ENCODE measurements around the gene C10orf71.

The C10orf71 gene

DNA sequence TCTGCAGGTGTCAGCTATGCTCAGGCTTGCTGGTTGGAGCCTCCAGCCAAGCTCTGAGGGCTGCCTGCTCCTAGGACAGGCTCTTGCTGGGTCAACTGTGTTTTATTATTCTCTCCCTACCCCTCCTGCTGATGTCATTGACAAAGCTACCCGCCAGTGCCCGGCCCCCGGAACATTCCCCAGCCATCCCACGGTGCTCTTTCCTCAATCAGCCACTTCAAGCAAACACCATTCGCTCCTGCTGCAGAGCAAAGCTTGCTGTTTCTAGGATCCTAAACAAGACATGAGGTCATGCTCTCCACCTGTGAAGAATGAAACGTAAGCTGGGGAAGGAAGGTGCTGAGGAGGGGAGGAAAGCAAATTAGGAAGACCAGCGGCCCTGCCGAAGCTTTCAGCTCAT lies 2.1 kb upstream of the C10orf71 start:
- ATAC-seq (no peak), DNase-seq (no peak)
- H3K27ac Mint-ChIP-seq = no peak overlapping the region
- H3K27me3 Mint-ChIP-seq = peaks cover 13% of the 10 kb centered on the region
- H3K9me3 Mint-ChIP-seq = no peaks in the 10 kb centered on the region
- no peak overlapping the region for H3K4me3 Mint-ChIP-seq
- H3K4me1 Mint-ChIP-seq = no peaks in the 10 kb centered on the region

DNA sequence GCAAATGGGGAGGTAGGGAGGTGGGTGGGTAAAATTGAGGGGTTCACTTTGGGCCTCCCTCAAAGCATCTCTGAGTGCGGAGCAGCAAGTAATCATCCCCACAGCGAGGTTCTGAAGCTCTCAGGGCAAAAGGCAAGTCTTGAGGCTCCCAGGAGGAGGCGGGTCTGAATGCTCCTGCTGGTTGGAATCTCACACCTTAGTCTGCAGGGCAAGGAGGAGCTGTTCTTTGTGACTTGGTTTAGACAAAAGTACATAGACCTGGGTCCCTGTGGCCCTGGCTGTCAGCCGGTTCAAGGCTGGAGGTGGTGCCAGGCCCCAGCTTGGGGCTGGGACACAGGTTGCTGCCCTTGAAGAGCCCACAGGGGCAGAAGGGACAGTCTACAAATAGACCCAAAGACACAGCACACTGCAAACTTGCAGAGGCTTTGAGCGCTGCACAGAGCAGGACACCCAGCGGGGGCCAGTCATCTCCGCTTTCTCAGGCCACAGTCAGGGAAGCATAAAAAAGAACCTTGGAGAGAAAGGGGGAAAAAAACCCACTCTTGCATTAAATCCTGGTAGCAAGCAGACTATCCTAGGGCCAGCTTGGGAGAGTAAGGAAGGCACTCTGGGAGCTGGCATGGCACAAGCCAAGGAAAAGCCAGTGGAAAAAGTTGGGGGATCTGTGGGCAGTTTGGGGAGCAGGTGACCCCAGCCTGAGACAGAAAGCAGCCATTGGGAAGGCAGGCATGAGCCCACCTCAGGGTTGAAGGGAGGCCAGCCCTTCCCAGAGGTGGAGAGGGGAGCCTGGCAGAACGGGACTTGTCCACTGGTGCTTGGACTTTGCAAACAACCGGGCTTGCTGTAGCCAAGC lies 926 bp upstream of the C10orf71 start:
- no peaks in the 10 kb centered on the region for H3K9me3 Mint-ChIP-seq
- no peak overlapping the region for H3K27ac Mint-ChIP-seq

DNA sequence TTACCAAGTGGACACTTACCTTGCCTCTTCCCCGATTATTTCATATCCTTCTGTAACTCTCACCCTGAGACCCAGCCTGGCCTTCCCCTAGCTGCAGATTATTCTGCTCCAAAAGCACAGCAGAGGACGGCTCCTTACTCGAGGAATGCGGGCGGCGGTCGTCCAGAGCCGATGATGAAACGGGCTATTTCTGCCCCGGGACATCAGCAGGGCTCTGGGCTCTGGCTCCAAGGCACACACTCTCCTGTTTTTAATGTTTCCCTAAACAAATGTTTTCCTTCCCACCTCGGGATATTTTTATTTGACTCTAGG lies 343 bp upstream of the C10orf71 start:
- no peaks in the 10 kb centered on the region for H3K27me3 Mint-ChIP-seq
- H3K4me1 Mint-ChIP-seq = no peaks in the 10 kb centered on the region
- no peak overlapping the region for H3K4me3 Mint-ChIP-seq
- DNase-seq = no peak
- H3K27ac Mint-ChIP-seq = no peak overlapping the region
- H3K9me3 Mint-ChIP-seq = no peaks in the 10 kb centered on the region
- ATAC-seq = no peak

More for the DNA sequence above, 926 bp upstream of the C10orf71 start:
- ATAC-seq (no peak), DNase-seq (no peak)
- H3K4me3 Mint-ChIP-seq = no peak overlapping the region
- H3K27me3 Mint-ChIP-seq = peaks cover 3% of the 10 kb centered on the region
- no peaks in the 10 kb centered on the region for H3K4me1 Mint-ChIP-seq

DNA sequence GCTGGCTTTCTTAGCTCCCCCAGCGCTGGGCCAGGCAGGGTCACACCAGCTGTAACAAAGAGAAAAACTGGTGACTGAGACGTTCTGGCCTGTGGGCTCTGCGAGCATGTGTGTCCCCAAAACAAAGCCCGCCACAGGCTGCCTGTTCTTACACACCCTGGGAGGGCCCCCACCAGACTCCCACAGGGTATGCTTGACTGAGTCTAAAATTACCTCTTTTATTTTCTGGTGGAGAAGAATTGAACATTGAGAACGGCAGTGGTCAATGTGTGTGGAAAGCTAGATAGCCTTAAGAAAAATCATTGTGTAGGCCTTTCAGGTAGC lies 808 bp downstream of the C10orf71 start:
- H3K4me3 Mint-ChIP-seq = no peak overlapping the region
- DNase-seq = no peak
- H3K27me3 Mint-ChIP-seq = peaks cover 6% of the 10 kb centered on the region
- no peak overlapping the region for H3K27ac Mint-ChIP-seq
- no peaks in the 10 kb centered on the region for H3K9me3 Mint-ChIP-seq
- ATAC-seq = no peak
- H3K4me1 Mint-ChIP-seq = no peaks in the 10 kb centered on the region

DNA sequence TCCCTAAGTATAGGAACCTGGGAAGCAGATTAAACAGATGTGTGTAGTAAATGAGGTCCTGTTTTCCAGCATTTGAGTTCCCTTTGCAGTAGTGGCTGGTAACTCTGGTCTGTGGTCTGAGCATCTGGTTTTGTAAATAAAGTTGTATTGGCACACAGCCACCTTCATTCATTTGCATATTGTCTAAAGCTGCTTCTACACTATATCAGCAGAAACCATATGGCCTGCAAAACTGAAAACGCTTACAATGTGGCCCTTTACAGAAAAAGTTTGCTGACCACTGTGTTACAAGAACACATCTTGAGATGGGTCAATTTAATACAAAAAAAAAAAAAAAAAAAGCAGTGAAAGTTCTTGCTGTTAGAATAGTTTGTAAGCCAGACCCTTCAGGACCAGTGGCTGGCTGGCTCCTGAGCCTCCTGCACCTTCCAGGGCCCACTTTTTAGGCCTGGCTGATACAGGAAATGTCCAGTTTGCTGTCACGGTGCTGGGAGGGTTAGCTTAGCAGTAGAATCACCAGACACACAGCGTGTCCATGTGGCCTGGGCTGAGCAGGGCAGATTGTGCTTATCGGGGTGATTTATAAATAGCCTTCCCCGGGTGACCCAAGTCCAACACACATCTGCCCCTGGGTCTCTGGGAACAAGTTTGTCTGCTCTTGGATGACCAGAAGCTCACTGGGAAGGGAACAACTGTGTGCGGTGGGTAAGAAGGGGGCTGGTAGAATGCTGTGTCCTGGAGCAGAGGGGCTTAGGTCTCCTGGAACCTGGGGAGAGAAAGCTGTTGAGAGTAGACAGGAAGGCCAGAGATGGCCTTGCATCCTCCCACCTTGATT lies 1.4 kb downstream of the C10orf71 start:
- DNase-seq (no peak), ATAC-seq (no peak)
- no peaks in the 10 kb centered on the region for H3K9me3 Mint-ChIP-seq
- no peak overlapping the region for H3K4me3 Mint-ChIP-seq
- peaks cover 8% of the 10 kb centered on the region for H3K27me3 Mint-ChIP-seq
- no peaks in the 10 kb centered on the region for H3K4me1 Mint-ChIP-seq
- no peak overlapping the region for H3K27ac Mint-ChIP-seq

DNA sequence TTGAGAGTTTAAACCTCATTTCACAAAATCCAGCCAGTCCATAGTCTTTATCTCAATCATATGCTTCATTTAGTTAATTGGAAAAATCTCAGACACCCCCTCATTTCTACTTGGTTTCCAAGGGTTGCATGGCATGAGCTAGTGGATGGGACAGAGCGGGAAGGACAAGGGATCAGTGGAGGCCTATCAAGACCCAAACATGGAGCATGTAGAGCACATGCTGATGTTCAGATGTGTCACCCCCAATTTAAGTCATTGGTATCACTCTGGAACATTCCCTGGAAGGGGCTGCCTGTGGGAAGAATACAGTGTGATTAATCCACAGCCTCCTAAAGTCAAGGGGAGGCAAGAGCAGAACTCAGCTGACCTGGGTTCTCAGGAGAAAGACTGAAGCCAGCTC lies 2.3 kb downstream of the C10orf71 start:
- no peaks in the 10 kb centered on the region for H3K4me1 Mint-ChIP-seq
- DNase-seq = no peak
- H3K4me3 Mint-ChIP-seq = no peak overlapping the region
- H3K27me3 Mint-ChIP-seq = peaks cover 8% of the 10 kb centered on the region
- H3K27ac Mint-ChIP-seq = peak overlapping the region in 1 of 2 donors; percentile 9
- ATAC-seq = no peak
- no peaks in the 10 kb centered on the region for H3K9me3 Mint-ChIP-seq

DNA sequence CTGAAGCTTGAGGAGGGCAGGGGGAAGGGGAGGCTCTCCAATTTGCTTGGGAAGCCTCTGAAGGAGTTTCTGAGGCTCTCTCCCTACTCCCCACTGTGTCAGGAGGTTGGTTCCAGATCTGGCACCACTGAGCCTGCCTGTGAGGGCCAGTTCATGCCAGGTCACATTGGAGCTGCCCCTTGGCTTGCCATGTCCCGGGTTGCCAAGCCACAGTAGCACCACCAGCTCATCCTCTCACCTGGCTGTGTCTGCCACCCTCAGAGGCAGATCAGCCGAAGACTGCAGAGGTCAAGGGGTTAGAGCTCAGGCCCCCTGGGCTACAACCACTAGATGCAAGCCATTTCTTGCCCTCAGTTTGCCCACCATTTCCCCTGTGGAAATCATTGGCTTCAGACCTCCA lies 3.1 kb downstream of the C10orf71 start:
- Mint-ChIP-seq H3K27ac (no peak overlapping the region), H3K4me1 (no peaks in the 10 kb centered on the region), H3K9me3 (no peaks in the 10 kb centered on the region), H3K27me3 (peaks cover 8% of the 10 kb centered on the region), H3K4me3 (no peak overlapping the region)
- ATAC-seq (no peak), DNase-seq (no peak)

DNA sequence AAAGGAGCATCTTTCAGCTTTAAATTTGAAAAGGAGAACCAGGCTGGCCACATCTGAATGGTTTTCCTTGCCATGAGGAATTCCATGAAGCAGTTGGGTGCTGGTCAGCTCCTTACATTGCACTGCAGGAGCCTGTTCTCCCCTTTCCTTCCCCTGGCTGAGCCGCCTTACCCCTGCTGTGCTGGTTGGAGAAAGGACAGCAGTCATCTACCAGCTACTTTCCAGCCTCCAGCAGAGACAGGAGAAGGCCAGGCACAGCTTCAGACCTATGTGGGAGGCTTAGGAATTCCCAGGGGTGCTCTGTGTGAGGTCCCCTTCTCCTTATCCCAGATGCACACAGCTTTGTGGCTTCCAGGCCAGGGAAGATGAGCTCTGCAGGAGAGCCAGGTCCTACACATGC lies 4.7 kb downstream of the C10orf71 start:
- Mint-ChIP-seq H3K27me3 (peaks cover 8% of the 10 kb centered on the region), H3K27ac (no peak overlapping the region), H3K9me3 (no peaks in the 10 kb centered on the region), H3K4me1 (no peaks in the 10 kb centered on the region), H3K4me3 (no peak overlapping the region)
- DNase-seq (no peak), ATAC-seq (no peak)

DNA sequence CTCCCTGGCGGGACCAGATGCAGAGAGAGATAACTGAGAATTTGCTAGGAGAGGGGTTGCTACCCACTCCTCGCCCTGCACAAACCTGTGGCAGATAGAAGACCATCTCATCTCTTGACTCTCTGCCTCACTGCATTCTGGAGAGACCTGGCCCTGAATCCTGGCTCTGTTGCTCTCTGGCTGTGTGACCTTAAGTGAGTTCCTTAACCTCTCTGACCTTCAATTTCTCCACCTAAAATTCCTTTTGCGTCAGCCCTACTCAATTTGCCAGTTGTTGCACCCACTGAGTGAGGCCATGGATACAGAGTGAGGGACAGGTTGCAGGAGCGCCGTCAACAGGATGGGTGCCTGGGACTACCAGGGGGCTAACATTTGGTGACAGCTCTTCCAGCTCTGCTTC lies 5.2 kb downstream of the C10orf71 start:
- H3K9me3 Mint-ChIP-seq = no peaks in the 10 kb centered on the region
- DNase-seq = no peak
- ATAC-seq = no peak
- H3K4me3 Mint-ChIP-seq = no peak overlapping the region
- no peaks in the 10 kb centered on the region for H3K4me1 Mint-ChIP-seq
- peaks cover 8% of the 10 kb centered on the region for H3K27me3 Mint-ChIP-seq
- no peak overlapping the region for H3K27ac Mint-ChIP-seq

DNA sequence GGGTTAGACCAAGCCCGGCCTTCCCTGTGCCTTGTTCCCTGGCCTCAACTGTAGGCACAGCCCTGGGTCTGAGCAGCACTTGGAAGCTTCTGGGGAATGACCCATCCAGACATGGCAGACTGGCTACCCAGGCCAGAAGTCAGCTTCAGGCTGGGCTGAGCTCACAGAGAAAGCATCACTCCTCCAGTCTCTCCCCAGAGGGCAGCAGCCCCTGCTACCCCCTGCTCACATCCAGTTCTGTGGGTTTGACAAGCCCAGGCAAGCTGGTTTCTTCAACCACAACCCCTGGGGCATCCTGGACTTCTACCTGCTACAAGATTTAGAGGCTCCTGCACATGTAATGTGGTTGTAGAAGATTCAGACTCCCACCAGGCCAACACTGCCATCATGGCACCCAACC lies 9.0 kb downstream of the C10orf71 start:
- no peak for ATAC-seq
- H3K9me3 Mint-ChIP-seq = peaks cover 0 to 4% of the 10 kb centered on the region in 2 donors
- H3K4me1 Mint-ChIP-seq = peaks cover 21% of the 10 kb centered on the region
- peaks cover 8% of the 10 kb centered on the region for H3K27me3 Mint-ChIP-seq
- no peak overlapping the region for H3K4me3 Mint-ChIP-seq
- no peak for DNase-seq
- peak overlapping the region in 1 of 2 donors; percentile 62 for H3K27ac Mint-ChIP-seq

DNA sequence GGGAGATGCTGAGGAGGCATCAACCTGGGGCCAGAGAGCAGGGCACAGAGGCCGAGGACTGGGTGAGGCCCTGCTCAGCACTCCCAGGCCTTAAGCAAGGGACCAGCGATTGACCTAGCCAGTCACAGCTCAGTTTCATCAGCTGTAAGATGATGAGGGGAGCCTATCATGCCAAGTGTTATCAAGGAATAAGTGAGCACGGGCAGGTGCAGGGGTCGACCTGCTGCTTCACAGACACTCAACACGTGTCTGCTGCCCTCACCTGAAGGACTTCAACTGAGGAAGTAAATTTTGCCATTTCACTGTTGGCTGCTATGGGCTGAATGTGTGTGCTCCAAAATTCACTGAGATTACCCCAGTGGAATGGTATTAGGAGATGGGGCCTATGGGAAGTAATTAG lies 9.9 kb downstream of the C10orf71 start:
- ATAC-seq (no peak), DNase-seq (no peak)
- H3K4me3 Mint-ChIP-seq = no peak overlapping the region
- peaks cover 0 to 4% of the 10 kb centered on the region in 2 donors for H3K9me3 Mint-ChIP-seq
- H3K27ac Mint-ChIP-seq = no peak overlapping the region
- peaks cover 15% of the 10 kb centered on the region for H3K27me3 Mint-ChIP-seq
- peaks cover 21% of the 10 kb centered on the region for H3K4me1 Mint-ChIP-seq

DNA sequence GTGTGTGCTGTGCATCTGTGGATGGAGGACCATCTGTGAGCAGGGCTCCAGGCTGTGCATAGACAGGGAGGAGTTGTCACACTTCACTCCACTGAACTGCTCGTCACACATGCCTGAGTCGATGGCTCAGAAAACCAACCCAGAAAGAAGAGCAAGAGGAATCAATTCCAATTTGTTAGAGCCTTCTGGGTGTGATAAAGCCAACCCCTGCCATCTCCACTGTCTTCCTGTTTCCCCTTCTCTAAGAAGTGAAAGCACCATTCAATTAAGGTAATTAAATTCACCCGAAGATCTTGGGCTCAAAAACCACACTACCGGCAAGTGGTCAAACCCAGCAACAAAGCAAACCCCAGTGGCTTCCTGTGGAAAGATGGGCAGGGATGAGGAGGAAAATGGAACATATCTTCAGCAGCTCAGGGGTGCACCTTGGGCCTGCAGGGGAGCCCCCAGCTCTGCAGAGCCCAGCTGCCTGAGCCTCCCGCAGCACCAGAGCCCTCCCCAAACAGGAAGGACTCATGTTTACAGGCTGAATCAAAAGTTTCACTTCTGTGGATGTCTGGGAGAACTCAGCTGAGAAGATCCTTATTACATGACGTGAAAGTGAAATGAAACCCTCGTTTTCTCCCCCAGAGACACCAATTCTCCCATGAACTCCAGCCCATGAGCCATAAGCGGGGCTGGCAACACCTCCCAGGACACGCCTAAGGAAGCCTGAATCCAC lies 10.9 kb downstream of the C10orf71 start:
- peak overlapping the region in 1 of 2 donors; percentile 9 for H3K27ac Mint-ChIP-seq
- H3K9me3 Mint-ChIP-seq = peaks cover 0 to 4% of the 10 kb centered on the region in 2 donors
- H3K4me3 Mint-ChIP-seq = peak overlapping the region; percentile 4 to 16
- H3K4me1 Mint-ChIP-seq = peaks cover 21% of the 10 kb centered on the region
- peaks cover 8% of the 10 kb centered on the region for H3K27me3 Mint-ChIP-seq
- ATAC-seq = peak; percentile 81
- DNase-seq = peak in 1 of 2 donors; percentile 55

DNA sequence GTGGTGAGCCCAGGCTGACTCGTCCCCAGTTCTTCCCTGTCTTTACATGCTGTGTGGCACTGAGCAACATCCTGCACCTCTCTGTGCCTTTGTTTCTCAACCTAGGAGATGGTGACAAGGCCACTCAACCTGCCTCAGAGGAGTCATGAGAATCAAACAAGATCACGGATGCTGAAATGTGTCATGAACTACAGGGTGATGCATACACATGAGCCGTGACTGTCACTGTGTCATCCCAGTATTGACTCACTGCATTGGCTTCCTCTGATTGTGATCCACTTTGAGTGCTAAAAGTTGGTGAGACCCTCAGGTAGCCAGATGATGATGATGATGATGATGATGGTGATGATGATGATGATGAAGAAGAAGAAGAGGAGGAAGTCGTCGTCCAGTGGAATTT lies 11.5 kb downstream of the C10orf71 start:
- peaks cover 8% of the 10 kb centered on the region for H3K27me3 Mint-ChIP-seq
- H3K9me3 Mint-ChIP-seq = peaks cover 0 to 4% of the 10 kb centered on the region in 2 donors
- peak overlapping the region in 1 of 2 donors; percentile 2 for H3K4me3 Mint-ChIP-seq
- H3K4me1 Mint-ChIP-seq = peaks cover 21% of the 10 kb centered on the region
- H3K27ac Mint-ChIP-seq = no peak overlapping the region
- DNase-seq = peak in 1 of 2 donors; percentile 36
- ATAC-seq = peak; percentile 87

DNA sequence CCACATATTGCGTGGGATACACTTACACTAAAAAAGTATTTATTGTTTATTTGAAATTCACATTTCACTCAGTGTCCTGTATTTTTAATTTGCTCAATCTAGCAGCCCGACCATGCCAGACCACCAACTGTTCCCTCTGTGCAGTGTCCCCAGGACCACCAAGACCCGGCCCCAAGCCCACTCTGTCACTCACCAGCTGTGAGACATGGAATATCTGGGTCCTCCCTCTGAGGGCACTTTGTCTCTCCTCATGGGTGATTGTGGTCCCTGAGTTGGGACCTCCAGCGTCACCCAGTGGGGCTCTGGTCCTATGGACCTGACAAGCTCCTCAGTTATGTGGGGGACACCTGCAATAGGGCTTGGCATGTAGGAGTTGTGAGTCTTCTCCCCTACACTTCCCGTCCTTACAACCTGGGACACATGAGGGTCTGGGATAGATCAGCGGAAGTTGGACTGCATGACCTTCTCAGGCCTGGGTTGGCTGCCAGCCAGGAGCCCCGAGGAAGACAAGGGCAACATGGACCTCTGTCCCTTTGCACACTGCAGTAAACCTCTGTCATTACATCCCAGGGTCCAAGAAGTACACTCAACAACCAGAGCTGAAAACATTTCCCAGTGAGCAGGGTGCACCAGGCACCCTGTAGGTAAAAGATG lies 12.1 kb downstream of the C10orf71 start:
- DNase-seq (no peak), ATAC-seq (no peak)
- H3K27ac Mint-ChIP-seq = peak overlapping the region in 1 of 2 donors; percentile 20
- no peak overlapping the region for H3K4me3 Mint-ChIP-seq
- H3K27me3 Mint-ChIP-seq = peaks cover 8% of the 10 kb centered on the region
- H3K9me3 Mint-ChIP-seq = peaks cover 0 to 4% of the 10 kb centered on the region in 2 donors
- peaks cover 21% of the 10 kb centered on the region for H3K4me1 Mint-ChIP-seq

DNA sequence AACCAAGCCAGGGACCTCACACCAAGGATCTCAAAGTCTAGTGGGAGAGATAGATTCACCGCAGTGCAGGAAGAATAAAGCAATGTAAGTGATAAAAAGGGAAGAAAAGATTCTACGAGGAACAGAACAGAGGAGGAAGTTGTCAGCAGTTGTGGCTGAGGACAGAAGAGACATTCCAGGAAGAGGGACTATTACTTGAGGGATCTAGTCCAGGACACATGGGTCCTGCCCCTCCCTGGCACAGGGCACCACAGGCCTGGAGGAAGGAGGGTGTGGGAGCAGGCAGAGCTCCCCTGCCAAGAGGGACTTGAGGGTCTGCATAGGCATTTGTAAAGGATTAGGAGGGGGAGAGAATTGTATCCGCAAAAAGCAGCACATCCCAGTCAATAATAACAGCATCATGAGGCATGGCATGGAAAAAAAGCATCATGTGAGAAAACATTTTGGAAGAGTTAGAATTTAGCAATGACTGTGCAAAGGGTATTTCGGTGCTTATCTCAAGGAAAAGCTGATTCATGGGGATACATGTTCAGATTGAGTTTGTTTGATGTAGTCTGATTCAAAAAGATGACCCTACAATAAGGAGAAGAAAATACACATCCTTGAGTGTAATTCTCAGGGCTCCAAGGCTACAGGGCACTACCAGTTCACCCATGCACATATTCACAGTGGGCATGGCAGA lies 12.7 kb downstream of the C10orf71 start:
- Mint-ChIP-seq H3K4me1 (peaks cover 21% of the 10 kb centered on the region), H3K9me3 (peaks cover 0 to 4% of the 10 kb centered on the region in 2 donors), H3K4me3 (no peak overlapping the region), H3K27ac (no peak overlapping the region), H3K27me3 (peaks cover 8% of the 10 kb centered on the region)
- DNase-seq = no peak
- no peak for ATAC-seq
